Activated T-helper 1 cell treated with anti-CD3 and anti-CD28 coated beads, Interleukin-2, amount 50 U/mL, for 16 hours (primary cell): ENCODE data around the gene CLEC4E.
"Not testable (repeated sequence)": the region's sequence is repeated elsewhere in the genome, so short reads cannot be mapped to it uniquely, and the experiment has no call there.

Experiments
- DNase-seq, 2 donors: peaks; one replicate each; pipeline ENCODE4 v3.0.0-alpha.2; 2020; ENCODE audit warnings: low read depth in 1 of 2, low spot score in 1 of 2

CLEC4E gene

GRCh38 chr12:8541562-8541961, 857 bp upstream of the CLEC4E start:
- no peak for DNase-seq

DNA sequence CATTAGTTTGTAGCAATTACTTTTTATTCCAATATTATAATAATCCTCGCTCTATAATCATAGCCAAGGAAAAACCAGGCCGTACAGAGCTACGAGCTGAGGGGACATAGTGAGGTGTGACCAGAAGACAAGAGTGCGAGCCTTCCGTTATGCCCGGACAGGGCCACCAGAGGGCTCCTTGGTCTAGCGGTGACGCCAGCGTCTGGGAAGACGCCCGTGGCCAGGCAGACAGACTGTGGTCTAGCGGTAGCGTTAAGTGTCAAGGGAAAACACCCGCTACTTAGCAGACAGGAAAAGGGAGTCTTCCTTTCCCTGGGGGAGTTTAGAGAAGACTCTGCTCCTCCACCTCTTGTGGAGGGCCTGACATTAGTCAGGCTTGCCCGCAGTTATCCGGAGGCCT, 2.9 kb downstream of the CLEC4E start:
- not testable (repeated sequence) for DNase-seq

DNA sequence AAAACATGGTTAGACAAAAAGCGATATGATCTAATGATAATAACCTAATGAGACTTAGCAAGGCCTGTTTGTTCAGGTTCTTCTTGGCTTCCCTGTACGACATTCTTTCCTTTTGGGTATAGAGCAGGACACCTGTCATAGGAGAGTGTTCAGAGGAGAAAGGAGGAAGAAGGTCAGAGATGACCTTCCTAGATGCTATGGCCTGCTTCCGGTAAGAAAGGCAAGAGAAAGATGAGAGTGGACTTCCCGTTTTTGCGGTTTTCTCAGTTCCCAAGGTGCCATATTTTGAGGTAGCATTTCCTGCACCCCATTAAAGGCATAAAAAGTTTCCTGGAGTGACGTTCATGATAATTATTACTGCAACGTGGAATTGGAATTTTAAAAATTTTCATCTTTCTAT, 8.7 kb downstream of the CLEC4E start:
- DNase-seq, result no peak

DNA sequence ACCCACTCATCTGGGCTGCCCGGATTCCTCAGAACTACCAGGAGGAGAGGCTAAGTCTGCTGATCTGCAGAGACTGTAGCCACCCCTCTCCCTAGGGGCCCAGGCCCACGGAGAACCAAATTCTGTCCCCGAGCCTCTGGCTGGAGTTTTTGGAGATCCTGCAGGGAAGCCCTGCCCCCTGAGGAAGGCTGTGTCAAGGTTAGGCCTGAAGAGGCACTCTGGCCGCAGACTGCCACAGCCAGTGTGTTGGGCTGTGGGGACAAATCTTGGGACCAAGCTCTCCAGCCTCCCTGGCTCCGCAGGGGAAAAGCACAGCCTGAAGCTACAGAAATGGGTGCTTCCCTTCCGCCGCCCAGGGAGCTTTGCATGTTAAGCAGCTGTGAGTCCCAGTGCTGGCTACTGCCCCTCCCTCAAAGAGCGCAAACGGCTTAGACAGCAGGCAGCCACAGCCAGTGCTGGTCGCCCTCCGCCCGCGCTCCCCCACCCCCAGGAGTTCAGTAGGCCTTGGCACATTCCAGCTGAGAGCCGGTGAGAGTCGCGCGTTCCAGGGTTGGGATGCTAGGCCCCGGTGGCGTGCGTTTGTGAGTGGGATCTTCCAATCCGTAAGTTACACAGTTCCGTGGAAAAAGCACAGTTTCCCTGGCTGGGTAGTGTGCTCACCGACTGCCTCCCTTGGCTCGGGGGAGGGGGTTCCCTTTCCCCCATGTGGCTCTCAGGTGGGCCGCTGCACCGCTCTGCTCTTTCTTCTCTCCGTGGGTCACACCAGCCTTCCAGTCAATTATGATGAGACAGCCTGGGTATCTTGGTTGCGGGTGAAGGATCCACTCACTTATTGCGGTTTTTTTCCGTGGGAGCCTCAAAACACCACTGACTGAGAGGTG, 13.2 kb downstream of the CLEC4E start:
- no peak for DNase-seq

DNA sequence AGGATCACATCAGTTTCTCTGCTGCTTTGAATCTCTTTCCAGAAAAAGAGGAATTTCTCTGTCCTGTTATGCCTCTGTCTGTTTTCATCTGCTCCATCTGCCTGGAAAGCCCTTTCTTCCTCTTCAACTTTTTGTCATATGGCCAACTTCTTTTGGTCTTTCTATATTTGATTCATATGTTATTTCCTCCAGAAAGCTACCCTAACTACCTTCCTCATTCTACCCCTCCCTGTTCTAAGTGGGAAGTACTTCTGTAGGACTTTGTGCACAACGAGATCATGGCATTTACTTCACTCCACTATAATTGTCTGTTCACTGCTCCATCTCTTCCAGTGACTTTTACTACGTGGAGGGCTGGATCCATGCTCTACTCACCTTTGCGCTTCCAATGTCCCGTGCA, 21.5 kb downstream of the CLEC4E start:
- DNase-seq, result no peak

DNA sequence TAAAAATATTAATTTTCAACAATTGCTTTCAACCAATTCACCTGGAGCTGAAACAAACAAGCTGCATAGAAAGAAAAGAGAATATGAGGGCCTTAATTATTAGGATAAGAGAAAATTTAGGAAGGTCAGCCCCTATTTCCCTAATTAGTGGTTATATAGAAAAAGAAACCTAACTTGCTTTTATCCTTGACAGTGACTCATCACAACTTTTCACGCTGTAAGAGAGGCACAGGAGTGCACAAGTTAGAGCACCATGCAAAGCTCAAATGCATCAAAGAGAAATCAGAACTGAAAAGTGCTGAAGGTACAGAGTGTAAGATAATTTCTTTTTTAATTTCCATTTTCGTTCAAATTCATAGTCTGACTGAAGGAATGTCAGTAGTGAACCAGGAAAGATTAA, 22.7 kb downstream of the CLEC4E start:
- no peak for DNase-seq

DNA sequence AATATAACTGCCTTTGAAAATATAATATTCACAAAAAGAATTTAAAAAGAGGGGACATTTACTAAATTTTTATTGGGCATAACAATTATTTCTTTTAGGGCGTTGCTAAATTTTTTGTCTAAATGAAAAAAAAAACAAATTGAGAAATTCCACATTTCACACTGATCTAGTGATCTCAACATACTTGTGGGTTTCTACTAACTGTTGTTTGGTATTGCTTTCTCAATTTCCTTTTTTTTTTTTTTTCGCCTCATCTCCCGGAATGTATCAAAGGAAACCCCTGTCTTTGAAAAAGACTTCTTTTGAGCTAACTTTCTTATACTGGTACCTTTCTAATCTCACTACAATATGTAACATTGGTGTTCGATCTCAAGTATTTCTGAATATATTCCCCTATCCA, 27.4 kb downstream of the CLEC4E start, which contains the start of gene CLEC4D:
Gene CLEC4D, plus strand, starts transcription at position 248 of the 400 bp plus-strand sequence. CDS start 230 bp downstream, outside the sequence.
- DNase-seq, result no peak

DNA sequence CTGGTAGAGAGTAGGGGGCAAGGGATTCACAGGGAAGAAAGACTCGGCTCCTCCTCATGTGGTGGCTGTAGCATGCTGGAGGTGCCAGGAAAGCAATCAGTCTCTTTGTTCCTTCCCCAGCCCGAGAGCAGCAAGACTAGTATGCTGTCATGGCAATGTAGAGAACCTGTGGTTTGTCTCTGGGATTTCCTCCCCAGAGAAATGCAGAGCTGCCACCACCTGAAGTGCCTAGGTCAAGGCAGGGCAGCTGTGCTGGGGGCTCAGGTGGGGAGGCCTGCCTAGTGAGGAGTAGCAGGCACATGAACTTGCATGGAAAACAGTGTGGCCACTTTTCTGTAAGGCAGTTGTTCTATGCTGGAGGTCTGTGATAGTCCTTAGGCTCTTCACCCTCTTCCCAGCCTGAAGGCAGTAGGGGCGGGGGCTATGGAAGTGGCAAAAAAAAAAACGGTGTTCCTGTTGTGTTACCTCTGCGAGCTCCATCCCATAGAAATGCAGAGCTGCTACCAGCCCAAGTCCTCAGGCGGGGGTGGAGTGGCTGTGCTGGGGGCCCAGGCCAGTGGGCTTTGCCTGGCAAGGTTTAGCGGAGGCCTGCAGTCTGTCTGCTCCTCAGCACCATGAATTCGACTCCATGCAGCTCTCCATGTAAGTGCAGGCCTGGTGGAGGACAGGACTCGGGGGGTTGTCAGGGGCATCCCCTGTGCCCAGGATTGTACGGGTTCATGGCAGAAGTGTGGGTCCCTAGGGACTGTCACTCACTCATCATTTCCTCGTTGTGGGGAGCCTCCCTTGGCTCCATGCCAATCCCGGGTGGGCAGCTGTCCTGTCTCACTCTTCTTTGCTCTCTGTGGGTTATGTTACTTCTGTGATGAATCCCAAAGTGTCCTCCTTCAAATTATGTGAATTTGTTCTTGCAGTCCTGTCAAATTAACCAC, 31.5 kb downstream of the CLEC4E start:
- DNase-seq, result no peak

GRCh38 chr12:8508223-8508622, 32.5 kb downstream of the CLEC4E start:
- DNase-seq, result no peak

DNA sequence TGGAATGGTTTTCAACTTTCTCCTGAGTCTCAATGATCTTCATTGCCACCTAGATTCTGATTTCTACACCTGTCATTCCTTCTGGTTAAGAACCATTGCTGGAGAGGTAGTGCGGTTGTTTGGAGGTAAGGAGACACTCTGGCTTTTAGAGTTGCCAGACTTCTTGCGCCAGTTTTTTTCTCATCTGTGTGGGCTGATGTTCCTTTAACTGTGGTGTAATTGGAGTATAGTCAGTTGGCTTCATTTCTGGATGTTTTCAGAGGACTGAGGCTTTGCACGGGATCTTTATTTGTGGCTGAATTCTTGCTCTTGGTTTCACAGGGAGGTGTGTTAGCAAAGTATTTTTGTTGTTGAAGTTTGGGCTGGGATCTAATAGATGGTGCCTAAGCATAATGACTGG, 33.1 kb downstream of the CLEC4E start:
- DNase-seq, result no peak

DNA sequence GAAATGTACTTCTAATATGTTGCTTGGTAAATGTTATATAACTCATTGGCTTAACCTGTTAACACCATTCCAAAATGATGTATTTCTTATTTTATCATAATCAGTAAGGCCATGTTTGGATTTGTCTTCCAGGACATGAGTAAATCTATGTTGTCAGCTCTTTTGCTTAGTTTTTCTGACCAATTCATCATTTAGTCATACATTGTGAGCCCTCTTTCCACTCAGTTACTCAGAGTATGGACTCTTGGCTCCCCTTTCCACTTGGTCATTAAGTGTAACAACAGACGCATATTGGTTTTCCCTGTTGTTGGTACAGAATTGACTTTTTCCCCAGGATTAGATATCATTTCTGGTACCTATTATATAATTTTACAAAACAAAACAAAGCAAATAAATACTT, 36.4 kb downstream of the CLEC4E start:
- DNase-seq, result no peak

GRCh38 chr12:8501720-8502119, 39.0 kb downstream of the CLEC4E start:
- DNase-seq, result no peak

- DNase-seq, result no peak
Measured at GRCh38 chr12:8499616-8500015, 41.1 kb downstream of the CLEC4E start.

GRCh38 chr12:8496074-8496473, 44.6 kb downstream of the CLEC4E start:
- not testable (repeated sequence) for DNase-seq

- not testable (repeated sequence) for DNase-seq
Measured at GRCh38 chr12:8495671-8496070, 45.0 kb downstream of the CLEC4E start.

GRCh38 chr12:8493084-8493483, 47.6 kb downstream of the CLEC4E start:
- DNase-seq, result no peak

DNA sequence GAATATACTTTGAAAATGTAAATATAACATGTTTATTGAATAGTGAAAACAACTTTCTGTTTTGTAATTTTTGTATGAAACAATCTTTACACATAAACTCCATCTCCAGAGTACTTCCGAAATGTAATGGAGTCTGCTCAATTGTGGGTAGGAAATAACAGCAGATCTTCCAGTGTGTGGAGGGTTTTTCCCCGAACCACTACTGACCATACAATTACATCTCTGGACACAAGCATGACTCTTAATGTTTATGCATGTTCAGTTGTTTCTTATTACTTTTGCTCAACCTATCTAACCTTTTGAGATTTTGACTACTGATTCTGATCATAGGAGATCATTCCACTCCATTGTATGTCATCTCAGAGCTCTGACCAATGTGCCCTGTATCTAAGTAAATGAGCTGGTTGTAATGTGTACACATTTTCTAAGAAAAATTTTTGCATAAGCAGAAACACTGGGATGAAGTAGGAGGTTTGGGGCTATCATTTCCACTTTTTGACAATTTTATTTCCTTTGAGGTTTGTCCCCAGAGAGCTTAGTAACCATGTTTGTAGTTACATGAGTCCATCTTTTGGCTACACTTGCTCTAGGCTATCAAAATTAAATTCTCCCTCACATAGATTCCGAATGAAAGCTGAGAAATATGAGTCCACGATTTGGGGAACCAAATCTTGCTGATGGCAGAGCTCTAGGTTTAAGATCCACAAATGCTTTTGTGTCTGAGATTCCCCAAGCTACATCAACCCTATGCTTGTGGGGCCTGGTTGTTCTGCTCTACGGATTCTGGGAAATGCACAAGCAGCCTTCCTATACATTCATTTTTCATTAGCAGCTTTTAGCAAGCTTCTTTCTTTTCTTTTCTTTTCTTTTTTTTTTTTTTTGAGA, 48.8 kb downstream of the CLEC4E start:
- DNase-seq, result no peak
